ENCODE measurements around the gene XAB2.

Gene XAB2

GRCh38 chr19:7629347-7630054, at the start of gene XAB2, which contains the start of gene PET100:
TSS of gene XAB2 (minus strand) at chr19:7629545. CDS start at chr19:7629527, 18 bp downstream.
TSS of gene PET100 (plus strand) at chr19:7629793. CDS start at chr19:7629834, 41 bp downstream.
- Histone ChIP-seq H3K27me3 (replicated peaks; ENCODE audit: insufficient read depth, low read length) (no peaks in the 10 kb centered on the region), H3K36me3 (replicated peaks; ENCODE audit: insufficient read depth, low read length) (no peaks in the 10 kb centered on the region; the same call in 1 of the 2 replicates), H3K9ac (ENCODE audit: low read length) (peak within 1 kb of the TSS; percentile 91), H3K4me1 (ENCODE audit: low read length) (peaks cover 14% of the 10 kb centered on the region), H3K27ac (ENCODE audit: low read length) (peak within 1 kb of the TSS; percentile 32; the same call in 1 of the 2 replicates), H3F3A (ENCODE audit: insufficient read depth, low read length) (no peaks in the 10 kb centered on the region), H3K4me2 (ENCODE audit: low read depth, low read length) (peak within 1 kb of the TSS; percentile 85), H3K9me2 (replicated peaks; ENCODE audit: insufficient read depth, low read length) (no peaks in the 10 kb centered on the region), H2AFZ (ENCODE audit: low read length) (peak within 1 kb of the TSS; percentile 62), H3K9me3 (replicated peaks; ENCODE audit: insufficient read depth, low read length) (no peaks in the 10 kb centered on the region), H3K4me3 (ENCODE audit: low read length) (peak within 1 kb of the TSS; percentile 94), H4K20me1 (ENCODE audit: insufficient read depth, low read length) (no peaks in the 10 kb centered on the region), H3K79me2 (ENCODE audit: low read length) (peaks cover 58% of the 10 kb centered on the region)
- TF ChIP-seq EZH2 (optimal IDR thresholded peaks at IDR 0.05; ENCODE audit: low read depth, low read length) (no peak), EZH2phosphoT487 (IDR thresholded peaks at IDR 0.05; ENCODE audit: low read length) (no peak)
- TF ChIP-seq, protein P1, sequence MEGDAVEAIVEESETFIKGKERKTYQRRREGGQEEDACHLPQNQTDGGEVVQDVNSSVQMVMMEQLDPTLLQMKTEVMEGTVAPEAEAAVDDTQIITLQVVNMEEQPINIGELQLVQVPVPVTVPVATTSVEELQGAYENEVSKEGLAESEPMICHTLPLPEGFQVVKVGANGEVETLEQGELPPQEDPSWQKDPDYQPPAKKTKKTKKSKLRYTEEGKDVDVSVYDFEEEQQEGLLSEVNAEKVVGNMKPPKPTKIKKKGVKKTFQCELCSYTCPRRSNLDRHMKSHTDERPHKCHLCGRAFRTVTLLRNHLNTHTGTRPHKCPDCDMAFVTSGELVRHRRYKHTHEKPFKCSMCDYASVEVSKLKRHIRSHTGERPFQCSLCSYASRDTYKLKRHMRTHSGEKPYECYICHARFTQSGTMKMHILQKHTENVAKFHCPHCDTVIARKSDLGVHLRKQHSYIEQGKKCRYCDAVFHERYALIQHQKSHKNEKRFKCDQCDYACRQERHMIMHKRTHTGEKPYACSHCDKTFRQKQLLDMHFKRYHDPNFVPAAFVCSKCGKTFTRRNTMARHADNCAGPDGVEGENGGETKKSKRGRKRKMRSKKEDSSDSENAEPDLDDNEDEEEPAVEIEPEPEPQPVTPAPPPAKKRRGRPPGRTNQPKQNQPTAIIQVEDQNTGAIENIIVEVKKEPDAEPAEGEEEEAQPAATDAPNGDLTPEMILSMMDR (IDR thresholded peaks at IDR 0.05; ENCODE audit: low read length) = no peak
- DNase-seq = peak; percentile 100

DNA sequence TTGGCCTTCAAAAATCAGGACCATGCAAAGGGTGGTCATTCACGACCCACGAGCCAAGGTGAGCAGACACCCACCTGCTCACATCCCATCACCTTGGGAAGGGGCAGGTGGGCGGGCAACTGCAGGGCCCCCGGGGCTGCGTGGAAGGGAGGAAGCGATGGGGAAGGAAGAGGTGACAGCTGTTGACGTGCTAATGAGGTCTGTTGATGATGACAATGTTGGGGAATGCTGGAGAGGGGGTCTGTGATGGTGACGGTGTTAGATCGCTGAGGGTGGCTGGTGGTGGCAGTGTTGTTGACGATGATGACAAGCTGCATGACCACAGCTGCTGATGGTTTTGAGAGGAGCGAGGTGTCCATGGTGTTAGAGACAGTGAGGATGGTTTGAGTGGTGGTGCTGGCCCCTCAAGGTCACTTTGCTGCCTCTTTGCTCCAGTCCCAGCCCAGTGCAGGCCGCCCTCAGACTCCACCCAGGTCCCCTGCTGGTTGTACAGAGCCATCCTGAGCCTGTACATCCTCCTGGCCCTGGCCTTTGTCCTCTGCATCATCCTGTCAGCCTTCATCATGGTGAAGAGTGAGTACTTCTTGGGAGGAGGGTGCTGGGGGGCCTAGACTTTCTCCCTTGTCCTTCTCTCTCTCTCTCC, 48.4 kb upstream of the XAB2 start:
- H3K9ac ChIP-seq (ENCODE audit: low read length) = no peak overlapping the region

GRCh38 chr19:7676854-7677253, 47.5 kb upstream of the XAB2 start, which contains the start of gene MCEMP1:
TSS of gene MCEMP1 (plus strand) at chr19:7677090. CDS start at chr19:7677121, 31 bp downstream.
- Histone ChIP-seq H3F3A (ENCODE audit: insufficient read depth, low read length) (no peaks in the 10 kb centered on the region), H3K9ac (ENCODE audit: low read length) (no peak within 1 kb of the TSS), H3K4me3 (ENCODE audit: low read length) (no peak within 1 kb of the TSS), H2AFZ (ENCODE audit: low read length) (no peak within 1 kb of the TSS), H3K9me2 (replicated peaks; ENCODE audit: insufficient read depth, low read length) (no peaks in the 10 kb centered on the region), H3K4me1 (ENCODE audit: low read length) (0 out of 2 replicates have a peak, but pooled peaks cover 3% of the 10 kb centered on the region), H4K20me1 (ENCODE audit: insufficient read depth, low read length) (no peaks in the 10 kb centered on the region), H3K27me3 (replicated peaks; ENCODE audit: insufficient read depth, low read length) (peaks cover 67% of the 10 kb centered on the region), H3K27ac (ENCODE audit: low read length) (no peak within 1 kb of the TSS), H3K79me2 (ENCODE audit: low read length) (peaks cover 12% of the 10 kb centered on the region), H3K9me3 (replicated peaks; ENCODE audit: insufficient read depth, low read length) (no peaks in the 10 kb centered on the region), H3K36me3 (replicated peaks; ENCODE audit: insufficient read depth, low read length) (no peaks in the 10 kb centered on the region), H3K4me2 (ENCODE audit: low read depth, low read length) (no peak within 1 kb of the TSS)
- DNase-seq = no peak
- TF ChIP-seq EZH2phosphoT487 (IDR thresholded peaks at IDR 0.05; ENCODE audit: low read length) (no peak), EZH2 (optimal IDR thresholded peaks at IDR 0.05; ENCODE audit: low read depth, low read length) (no peak)
- TF ChIP-seq, protein P1 (IDR thresholded peaks at IDR 0.05; ENCODE audit: low read length) = no peak

More for the DNA sequence above, 48.4 kb upstream of the XAB2 start:
- 0 out of 2 replicates have a peak, but pooled peaks cover 3% of the 10 kb centered on the region for H3K4me1 ChIP-seq (ENCODE audit: low read length)
- peaks cover 57% of the 10 kb centered on the region for H3K27me3 ChIP-seq (replicated peaks; ENCODE audit: insufficient read depth, low read length)
- H3K4me3 ChIP-seq (ENCODE audit: low read length) = no peak overlapping the region
- H3K9me3 ChIP-seq (replicated peaks; ENCODE audit: insufficient read depth, low read length) = no peaks in the 10 kb centered on the region
- H4K20me1 ChIP-seq (ENCODE audit: insufficient read depth, low read length) = no peaks in the 10 kb centered on the region
- no peak overlapping the region for H2AFZ ChIP-seq (ENCODE audit: low read length)
- TF ChIP-seq EZH2phosphoT487 (IDR thresholded peaks at IDR 0.05; ENCODE audit: low read length) (no peak), EZH2 (optimal IDR thresholded peaks at IDR 0.05; ENCODE audit: low read depth, low read length) (no peak)
- TF ChIP-seq, protein P1 (IDR thresholded peaks at IDR 0.05; ENCODE audit: low read length) = no peak
- DNase-seq = no peak
- H3K36me3 ChIP-seq (replicated peaks; ENCODE audit: insufficient read depth, low read length) = no peaks in the 10 kb centered on the region
- H3F3A ChIP-seq (ENCODE audit: insufficient read depth, low read length) = no peaks in the 10 kb centered on the region
- no peaks in the 10 kb centered on the region for H3K9me2 ChIP-seq (replicated peaks; ENCODE audit: insufficient read depth, low read length)
- H3K79me2 ChIP-seq (ENCODE audit: low read length) = peaks cover 13% of the 10 kb centered on the region
- no peak overlapping the region for H3K4me2 ChIP-seq (ENCODE audit: low read depth, low read length)
- no peak overlapping the region for H3K27ac ChIP-seq (ENCODE audit: low read length)
